SK-MEL-5 (cell line): Measurements from ENCODE around the gene MYO10. TPM values are rescaled to one million over a fixed set of nuclear protein-coding genes. Genes with fewer than 3 reads are reported as not detected.
"Not testable (repeated sequence)": the region's sequence is repeated elsewhere in the genome, so short reads cannot be mapped to it uniquely, and the experiment has no call there.

Experiments
- DNase-seq: peaks from one replicate; pipeline ENCODE4 v3.0.0-alpha.2; 2016; ENCODE audit warnings: low read depth, low spot score
- in situ Hi-C: cut with HindIII; loops from 2 replicates; pipeline ENCODE4 v1.10.0; 2016; ENCODE audit warnings: low sequenced_read_pairs, high pct_unique_total_duplicates, low pct_unique_long_range_greater_than_20kb
- total RNA-seq: library from RNA; depleted of rRNA; stranded (reverse); fragments of >200 nt; shearing (Covaris generic); gene quantifications from 2 replicates; pipeline ENCODE4 v1.2.3, GENCODE V29; 2014

Gene MYO10
- total RNA-seq, 1 experiment from 2014 or later = 161 TPM

- DNase-seq = no peak
- in situ Hi-C loops = no loop called here
Measured at GRCh38 chr5:16757989-16758501, 178.0 kb downstream of the MYO10 start.

GRCh38 chr5:16757577-16757976 lies 178.5 kb downstream of the MYO10 start:
- DNase-seq, in situ Hi-C loops: not testable (repeated sequence)

- DNase-seq = no peak
Measured at GRCh38 chr5:16757146-16757545, 178.9 kb downstream of the MYO10 start.

GRCh38 chr5:16756692-16757091 lies 179.4 kb downstream of the MYO10 start:
- no peak for DNase-seq
- in situ Hi-C loops = no loop called here

More at GRCh38 chr5:16757146-16757545, 178.9 kb downstream of the MYO10 start:
- in situ Hi-C loops = no loop called here

DNA sequence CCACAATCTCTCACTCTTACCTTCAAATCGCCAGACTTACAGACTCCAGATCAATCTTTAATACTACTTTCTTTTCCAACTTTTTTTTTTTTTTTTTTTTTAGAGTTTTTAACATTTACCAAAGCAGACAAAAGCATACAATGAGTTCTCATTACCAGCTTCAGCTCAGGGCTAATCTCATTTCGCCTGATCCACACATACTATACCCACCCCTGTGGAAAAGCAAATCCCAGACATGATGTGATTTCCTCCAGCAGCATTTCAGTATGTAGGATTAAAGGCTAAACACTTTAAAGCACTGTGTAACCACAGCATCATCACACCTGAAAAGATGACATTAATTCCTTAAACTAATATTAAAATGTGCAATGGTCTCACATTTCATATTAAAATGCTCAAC lies 180.4 kb downstream of the MYO10 start:
- DNase-seq = no peak
- in situ Hi-C loops = no loop called here

DNA sequence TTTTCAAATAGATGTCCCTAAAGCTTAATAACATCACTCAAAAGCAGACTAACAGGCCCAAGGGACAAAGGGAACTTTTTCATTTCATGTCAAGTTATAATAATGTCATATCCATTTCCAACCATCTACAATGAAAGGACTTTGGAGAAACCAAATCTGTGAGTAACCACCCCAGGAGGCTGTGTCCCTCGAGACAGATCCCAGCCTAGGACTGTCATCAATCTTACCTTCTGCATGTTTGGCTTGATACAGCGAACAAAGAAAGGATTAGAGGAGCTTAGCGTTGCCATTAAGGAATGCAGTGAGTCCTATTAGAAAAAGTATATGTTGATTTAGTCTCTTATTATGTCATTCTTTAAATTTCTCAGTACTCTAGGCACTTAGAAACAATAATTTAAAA lies 181.5 kb downstream of the MYO10 start:
- no peak for DNase-seq

GRCh38 chr5:16754086-16754485 lies 182.0 kb downstream of the MYO10 start:
- in situ Hi-C loops = no loop called here
- DNase-seq = no peak

More for the DNA sequence above, 181.5 kb downstream of the MYO10 start:
- in situ Hi-C loops = no loop called here

DNA sequence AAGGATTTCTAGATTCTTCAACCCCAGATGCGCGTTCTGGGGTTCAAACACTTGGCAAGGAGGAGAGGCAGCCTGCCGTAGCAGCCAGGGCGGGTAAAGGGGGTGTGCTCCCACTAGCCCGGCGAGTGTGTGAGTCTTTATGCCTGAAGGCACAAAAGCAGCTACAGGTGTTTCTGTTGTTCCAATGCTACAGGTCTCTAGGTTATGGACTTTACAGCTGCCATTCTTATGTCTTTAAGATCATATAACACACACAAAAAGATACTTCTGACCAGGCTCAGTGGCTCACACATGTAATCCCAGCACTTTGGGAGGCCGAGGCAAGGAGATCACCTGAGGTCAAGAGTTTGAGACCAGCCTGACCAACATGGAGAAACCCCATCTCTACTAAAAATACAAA lies 185.6 kb downstream of the MYO10 start:
- in situ Hi-C loops = no loop called here
- no peak for DNase-seq

DNA sequence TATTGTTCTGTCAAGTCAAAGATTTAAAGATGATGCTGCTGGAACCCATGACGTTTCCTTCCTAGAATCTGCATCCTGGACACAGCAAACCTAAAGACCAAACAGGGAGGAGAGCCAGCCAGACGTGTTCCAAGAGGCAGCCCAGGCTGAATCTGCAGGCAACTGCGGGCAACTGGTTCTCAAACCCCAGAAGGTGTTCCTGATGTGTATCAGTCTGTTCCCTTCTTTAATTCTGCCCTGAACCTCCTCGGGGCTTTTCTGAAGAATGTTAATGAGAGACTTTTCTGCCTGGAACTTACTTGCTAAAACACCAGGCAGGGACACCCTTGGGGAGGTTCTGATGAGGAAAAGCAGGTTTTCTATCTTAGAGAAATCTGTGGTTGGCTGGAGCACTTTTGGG lies 186.5 kb downstream of the MYO10 start:
- in situ Hi-C loops = no loop called here
- DNase-seq = no peak

GRCh38 chr5:16744164-16744880 lies 191.8 kb downstream of the MYO10 start:
- no peak for DNase-seq
- in situ Hi-C loops = no loop called here

DNA sequence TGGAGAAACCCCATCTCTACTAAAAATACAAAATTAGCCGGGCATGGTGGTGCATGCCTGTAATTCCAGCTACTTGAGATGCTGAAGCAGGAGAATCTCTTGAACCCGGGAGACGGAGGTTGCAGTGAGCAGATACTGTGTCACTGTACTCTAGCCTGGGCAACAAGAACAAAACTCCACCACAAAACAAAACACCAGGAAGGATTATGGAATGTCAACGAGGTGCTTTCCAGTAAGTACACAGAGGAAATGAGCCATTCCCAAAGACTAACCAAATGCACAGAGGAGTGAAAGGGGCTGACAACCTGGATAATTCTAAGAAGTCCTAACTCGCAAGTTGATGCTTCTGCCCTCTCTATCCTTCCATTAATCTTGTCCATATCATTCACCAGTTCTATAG lies 193.2 kb downstream of the MYO10 start:
- DNase-seq = no peak

DNA sequence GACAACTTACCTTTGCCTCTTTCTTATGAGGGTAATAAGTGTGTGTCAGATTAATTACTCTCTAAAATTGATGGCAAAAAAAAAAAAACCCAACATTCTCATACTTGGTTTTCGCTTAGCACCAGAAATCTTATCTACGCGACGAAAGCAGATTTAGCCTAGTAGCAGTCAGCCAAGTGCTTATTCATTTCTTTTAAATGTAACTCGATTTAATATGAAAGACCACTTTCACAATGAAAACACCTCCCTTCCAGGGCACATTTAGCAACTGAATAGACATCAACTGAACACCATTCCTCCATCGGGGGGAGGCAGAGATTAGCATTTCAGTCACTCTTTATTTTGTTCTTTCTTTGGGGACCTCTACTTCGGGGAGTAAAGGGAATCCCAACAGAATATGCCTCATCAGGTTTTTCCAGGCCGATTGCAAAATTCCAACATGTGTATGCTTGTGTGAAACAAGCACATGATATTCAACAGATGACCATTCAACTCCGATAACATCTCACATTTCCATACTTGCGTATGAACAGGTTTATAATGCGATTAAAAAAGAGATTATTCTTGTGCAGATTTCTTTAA lies 195.2 kb downstream of the MYO10 start:
- peak; percentile 42 for DNase-seq
- in situ Hi-C loops = no loop called here

More for the DNA sequence above, 193.2 kb downstream of the MYO10 start:
- in situ Hi-C loops = no loop called here

- DNase-seq = no peak
- in situ Hi-C loops = no loop called here
Measured at GRCh38 chr5:16740066-16740810, 195.8 kb downstream of the MYO10 start.

DNA sequence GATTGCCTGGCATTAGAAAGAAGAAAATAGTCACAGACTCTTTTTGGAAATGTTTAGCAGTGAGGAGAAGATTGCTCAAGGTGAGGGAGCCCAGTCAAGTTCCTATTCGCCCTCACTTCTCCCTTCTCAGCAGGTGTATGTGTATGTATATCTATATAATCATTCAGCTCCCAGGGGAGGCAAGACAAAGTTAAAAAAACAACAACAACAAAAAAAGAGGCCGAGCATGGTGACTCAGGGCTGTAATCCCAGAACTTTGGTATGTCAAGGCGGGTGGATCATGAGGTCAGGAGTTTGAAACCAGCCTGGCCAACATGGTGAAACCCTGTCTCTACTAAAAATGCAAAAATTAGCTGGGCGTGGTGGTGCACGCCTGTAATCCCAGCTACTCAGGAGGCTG lies 197.7 kb downstream of the MYO10 start:
- DNase-seq, in situ Hi-C loops: not testable (repeated sequence)

- no peak for DNase-seq
- in situ Hi-C loops = no loop called here
Measured at GRCh38 chr5:16737620-16738364, 198.3 kb downstream of the MYO10 start.

- no peak for DNase-seq
- in situ Hi-C loops = no loop called here
Measured at GRCh38 chr5:16737209-16737608, 198.9 kb downstream of the MYO10 start.

GRCh38 chr5:16736158-16736995 lies 199.7 kb downstream of the MYO10 start:
- in situ Hi-C loops = no loop called here
- DNase-seq = peak; percentile 98
